HG03565 (cell line): ENCODE measurements around the gene PRM3.

Experiments
- ATAC-seq: cut with Tn5 transposase; IDR thresholded peaks from one replicate; pipeline ENCODE4 v1.9.1; 2021; ENCODE audit warnings: mild to moderate bottlenecking, moderate library complexity; ENCODE audit not compliant: unreplicated experiment

Gene PRM3

DNA sequence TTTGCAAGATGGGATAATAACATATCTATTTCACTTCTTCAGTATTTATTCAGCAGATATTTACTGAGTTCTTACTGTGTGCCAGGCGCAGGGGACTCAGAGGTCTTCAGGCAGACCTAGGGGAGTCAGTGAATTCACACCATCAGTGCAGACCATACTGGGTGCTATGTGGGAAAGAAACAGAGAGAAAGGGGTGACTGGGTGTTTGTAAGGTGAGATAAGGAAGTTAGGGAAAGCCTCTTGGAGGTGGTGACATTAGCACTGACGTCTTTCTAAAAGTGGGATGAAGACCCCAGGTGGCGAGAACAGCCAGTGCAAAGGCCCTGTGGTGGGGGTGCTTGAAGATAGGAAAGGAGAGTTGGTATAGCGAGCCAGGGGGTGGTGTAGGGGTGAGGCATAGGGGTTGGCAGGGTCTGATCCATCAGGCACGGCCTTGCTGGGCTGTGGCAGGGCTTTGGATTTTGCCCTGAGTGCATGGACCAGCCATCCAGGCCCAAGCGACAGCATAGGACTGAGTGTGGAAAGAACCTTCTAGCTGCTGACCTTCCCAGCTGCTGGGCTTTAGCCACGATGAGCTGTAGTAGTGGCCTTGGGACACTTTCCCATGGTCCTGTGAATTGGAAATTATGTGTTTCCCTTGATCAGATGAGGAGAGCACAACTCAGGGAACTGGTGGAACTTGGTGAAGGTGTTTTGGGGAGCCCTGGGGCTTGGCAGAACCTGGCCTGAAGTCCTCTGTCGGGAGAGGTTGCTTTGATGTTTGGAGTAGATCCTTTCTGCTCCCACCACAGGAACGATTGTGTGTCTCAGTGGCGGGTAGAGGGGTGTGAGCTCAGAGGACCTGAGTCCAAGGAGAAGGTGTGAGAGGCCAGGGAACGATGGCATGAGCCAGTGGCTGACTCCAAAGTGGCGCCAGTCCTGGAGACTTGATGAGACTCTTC, 13.5 kb downstream of the PRM3 start:
- no peak for ATAC-seq

DNA sequence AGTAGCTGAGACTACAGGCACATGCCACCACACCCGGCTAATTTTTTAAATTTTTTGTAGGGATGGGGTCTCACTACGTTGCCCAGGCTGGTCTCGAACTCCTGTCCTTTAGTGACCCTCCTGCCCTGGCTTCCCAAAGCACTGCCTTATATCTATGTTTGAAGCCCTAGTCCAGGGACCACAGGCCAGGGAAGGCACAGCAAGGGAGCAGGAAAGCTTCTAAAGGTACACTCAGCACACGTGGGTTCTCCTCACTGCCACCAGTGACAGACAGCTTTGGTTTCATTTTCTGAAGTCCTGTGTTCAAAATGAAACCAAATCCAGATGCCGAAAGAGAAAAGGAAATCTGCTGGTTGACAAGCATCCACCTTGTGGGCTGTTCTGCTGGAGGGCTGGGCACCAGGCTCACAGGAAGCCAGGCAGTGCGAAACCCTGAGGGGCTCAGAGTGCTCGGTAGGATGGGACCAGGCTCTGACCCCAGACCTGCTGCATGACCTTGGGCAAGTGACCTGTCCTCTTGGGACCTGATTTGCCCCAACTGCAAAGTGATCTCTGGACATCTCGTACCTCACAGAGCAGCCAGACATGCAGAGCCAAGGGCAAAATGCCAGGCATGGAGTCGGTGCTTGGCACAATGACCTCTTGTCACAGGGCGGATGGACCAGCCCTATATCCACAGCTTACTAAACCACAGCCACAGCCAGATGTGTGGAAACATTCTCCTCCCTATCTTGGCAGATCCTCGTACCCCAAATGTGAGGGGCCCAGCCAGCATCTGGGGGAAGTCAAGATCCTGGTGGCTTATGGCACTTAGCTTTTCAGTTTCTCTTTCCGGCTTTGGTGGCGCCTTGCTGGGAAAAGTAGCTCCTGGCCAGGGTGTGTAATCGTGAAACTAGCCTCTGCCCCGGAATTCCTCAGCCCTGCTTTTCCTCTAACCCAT, 14.6 kb downstream of the PRM3 start:
- no peak for ATAC-seq

DNA sequence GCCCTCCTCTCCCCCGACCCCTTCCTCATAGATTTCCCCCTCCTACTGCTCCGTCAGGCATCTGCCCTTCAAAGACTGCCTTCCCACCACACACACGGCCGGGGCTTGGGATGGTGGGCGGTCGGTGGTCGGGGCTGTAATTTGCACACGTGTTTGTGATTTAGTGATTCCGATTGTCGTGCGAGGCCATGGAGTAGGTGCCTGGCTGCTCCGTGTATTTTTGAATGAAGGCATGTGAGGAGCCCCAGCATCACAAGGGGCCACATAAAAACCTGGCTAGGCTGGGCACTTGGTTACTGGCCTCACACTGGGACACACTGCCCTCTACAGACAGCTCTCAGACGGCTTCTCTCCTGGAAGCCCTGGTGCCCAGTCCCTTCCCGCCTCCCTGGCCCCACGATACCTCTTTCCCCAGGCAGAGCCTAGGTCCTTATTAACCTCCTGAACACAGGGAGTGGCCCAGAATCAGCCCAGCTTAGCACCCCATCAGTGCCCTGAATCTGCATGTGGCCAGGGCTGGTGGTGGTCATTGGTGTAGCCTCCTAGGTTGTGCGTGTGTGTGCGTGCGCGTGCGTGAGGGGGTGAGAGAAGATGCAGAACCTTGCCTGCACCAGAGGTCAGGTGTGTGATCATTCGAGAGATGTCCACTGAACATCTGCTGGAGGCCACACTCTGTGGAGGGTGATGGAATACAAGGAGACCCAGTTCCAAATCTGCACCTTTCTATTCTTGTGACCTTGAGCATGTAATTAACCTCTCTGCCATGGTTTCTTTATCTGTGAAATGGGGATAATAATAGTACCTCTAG, 16.1 kb downstream of the PRM3 start:
- ATAC-seq: no peak

DNA sequence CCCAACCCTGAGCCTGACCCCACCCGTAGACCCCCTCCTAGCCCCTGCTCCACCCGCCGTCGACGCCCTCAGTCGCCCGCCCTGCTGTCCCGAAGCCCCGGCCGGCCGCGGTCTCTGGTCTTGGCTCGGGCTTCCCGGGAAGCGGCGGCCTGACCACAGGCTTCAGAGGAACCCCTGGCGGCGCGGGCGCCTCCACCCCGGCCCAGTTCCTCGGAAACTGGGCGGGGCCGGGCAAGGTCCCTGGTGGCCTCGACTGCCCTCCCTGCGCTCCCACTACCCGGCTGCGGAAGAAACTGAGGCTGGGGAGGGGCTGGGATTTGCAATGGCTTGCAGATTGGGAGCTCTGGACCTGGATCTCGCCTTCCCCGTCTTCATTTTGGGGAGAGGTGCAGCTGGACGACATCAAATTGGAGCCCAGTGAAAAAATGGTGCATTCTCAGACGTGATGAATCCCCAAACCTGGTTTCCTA, 16.7 kb downstream of the PRM3 start:
- ATAC-seq: no peak

DNA sequence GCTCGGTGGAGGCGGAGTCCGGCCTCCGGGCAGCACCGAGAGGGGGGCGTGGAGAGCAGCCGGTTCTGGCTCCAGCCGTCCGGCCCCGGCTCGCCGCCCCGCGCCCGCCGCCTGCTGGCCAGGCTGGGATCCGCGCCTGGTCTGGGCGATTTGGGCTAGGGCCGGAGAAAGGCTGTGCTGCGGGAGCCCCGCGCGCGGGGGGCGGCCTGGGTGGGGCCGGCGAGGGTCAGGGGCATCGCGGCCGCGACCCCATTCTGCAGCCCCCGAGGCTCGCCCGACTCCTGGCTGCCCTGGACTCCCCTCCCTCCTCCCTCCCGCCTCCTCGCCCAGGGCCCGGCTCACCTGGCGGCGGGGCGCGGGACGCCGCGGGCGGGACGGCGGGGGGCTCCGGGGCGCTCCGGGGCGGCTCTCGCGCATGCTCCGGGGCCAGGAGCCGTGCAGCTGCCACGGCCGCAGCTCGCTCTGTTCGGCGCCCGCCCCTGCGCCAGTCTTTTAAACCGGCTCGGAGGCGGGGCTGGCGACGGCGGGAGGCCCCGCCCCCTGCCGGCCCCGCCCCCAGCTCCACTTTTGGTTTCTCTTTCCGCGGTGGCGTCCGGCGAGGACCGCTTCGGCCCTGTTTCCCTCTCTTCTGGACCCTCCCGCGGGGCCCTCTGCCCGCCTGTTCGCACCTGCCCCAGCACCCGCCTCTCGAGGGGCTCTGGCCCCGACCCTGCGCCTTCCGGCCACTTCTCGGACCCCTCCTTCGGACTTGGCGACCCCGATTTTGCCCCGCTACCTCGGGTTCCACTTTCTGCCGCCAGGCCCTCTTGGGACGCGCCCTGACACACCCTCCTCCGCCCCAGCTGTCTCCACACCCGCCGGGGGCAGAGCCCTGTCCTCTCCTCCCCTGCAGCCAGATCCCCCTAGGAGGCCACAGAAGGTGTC, 17.4 kb downstream of the PRM3 start, which contains the start of gene SOCS1:
Gene SOCS1, minus strand, starts transcription at position 468 of the 924 bp plus-strand sequence. CDS start 726 bp downstream, outside the sequence.
- ATAC-seq: peak; percentile 40

DNA sequence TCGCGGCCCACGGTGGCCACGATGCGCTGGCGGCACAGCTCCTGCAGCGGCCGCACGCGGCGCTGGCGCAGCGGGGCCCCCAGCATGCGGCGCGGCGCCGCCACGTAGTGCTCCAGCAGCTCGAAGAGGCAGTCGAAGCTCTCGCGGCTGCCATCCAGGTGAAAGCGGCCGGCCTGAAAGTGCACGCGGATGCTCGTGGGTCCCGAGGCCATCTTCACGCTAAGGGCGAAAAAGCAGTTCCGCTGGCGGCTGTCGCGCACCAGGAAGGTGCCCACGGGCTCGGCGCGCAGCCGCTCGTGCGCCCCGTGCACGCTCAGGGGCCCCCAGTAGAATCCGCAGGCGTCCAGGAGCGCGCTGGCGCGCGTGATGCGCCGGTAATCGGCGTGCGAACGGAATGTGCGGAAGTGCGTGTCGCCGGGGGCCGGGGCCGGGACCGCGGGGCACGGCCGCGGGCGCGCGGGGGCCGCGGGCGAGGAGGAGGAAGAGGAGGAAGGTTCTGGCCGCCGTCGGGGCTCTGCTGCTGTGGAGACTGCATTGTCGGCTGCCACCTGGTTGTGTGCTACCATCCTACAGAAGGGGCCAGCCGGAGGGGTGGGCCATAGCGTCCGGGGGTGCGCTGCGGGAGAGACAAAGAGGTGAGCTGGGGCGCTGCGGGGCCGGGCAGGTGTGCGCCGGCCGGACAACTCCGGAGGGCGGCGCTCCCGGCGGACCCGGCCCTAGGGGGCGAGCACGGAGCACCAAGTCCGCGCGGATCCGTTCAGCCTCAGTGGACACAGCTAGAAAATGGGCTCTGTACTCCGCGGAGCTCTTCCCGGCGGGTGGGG, 18.3 kb downstream of the PRM3 start:
- no peak for ATAC-seq

DNA sequence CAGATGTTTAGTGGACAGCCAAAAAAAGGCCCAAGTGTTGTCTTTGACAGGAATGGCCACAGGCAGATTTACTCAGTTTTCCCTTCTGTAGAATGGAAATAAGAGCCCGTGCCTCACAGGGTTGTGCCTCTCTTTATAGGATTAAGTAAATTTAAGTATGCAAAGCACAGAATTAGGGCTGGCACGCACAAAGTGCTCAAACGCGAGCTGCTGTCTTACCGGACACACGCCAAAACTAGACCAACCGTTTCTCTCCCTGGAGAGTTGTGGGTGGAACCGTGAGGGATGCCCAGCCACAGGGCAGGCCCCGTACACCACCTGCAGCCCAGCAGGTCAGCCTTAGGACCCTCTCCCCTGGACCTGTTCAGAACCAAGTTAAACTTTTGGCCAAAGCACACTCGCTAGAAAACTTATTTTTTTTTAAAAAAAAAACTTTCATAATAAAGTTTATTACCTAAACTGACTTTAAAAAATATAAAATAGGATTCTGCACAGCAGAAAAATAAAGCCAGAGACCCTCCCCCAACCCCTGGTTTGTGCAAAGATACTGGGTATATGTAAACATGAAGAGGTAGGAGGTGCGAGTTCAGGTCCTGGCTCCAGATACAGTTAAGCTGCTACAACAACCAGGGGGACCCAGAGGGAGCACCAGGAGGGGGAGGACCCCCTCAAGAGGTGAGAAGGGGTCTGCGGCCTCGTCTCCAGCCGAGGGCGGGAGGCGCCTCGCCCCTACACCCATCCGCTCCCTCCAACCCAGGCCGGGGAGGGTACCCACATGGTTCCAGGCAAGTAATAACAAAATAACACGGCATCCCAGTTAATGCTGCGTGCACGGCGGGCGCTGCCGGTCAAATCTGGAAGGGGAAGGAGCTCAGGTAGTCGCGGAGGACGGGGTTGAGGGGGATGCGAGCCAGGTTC, 19.2 kb downstream of the PRM3 start:
- ATAC-seq: no peak

DNA sequence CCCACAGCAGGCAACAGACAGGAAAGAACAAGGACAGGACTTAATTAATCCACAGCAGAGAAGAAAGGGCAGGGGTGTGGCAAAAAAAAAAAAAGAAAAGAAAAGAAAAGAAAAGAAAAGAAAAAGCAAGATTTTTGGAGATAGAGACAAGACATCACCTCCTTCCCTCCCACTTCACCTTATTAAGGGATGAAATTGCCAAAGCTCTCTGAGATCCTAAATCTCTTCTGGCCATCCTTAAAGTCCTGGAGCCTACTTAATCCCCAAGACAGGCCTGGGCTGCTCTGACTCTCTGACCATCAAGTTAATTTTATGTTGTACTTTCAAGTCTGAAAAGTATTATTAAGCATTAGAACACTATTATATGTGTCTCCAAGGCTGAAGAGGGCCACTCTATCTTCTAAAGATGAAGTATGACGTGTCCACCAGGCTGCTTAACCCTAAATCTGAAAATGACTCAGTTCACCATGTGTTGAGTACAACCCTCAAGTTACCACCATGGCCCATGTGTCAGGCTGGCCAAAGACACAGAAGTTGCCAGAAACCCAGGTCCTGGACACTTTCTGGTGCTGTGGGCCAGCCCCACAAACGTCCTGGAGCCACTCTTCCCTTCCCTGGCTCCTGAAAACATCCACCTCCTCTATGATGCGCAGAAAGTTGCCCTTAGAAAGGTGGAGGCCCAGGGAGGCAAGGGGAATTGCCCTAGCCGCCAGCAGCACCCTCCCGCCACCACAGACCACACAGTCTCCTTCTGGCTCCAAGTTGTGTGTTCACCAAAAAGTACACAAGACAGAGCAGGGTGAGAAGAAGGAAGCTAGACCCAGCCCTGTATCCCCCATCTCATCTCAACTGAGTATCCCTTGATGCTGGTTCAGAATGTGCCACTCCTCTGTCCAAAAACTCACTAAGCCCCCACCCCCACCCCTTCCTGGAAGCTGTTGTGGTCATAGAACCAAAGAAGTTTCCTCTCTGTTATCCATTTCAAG, 20.1 kb downstream of the PRM3 start:
- ATAC-seq: no peak

DNA sequence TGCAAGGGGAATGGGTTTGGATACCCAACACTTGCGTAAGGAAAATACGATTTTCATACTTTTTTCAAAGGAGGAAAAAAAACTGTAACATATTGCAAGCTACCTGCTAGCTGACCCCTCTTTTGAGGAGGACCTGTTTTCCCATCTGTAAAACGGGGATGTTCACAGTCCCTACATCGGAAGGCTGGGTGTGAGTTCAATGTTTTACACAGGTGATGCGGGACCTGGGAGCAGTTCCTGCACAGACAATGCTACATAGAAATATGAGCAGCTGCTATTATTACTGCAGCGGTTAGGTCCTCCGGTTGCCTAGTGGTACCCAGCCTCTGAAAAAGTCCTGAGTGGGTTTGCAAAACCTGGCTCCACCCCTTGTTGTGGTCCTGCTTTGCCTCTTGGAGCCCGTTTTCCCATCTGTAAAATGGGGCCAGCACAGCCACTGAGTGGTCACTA, 20.9 kb downstream of the PRM3 start:
- ATAC-seq: no peak

DNA sequence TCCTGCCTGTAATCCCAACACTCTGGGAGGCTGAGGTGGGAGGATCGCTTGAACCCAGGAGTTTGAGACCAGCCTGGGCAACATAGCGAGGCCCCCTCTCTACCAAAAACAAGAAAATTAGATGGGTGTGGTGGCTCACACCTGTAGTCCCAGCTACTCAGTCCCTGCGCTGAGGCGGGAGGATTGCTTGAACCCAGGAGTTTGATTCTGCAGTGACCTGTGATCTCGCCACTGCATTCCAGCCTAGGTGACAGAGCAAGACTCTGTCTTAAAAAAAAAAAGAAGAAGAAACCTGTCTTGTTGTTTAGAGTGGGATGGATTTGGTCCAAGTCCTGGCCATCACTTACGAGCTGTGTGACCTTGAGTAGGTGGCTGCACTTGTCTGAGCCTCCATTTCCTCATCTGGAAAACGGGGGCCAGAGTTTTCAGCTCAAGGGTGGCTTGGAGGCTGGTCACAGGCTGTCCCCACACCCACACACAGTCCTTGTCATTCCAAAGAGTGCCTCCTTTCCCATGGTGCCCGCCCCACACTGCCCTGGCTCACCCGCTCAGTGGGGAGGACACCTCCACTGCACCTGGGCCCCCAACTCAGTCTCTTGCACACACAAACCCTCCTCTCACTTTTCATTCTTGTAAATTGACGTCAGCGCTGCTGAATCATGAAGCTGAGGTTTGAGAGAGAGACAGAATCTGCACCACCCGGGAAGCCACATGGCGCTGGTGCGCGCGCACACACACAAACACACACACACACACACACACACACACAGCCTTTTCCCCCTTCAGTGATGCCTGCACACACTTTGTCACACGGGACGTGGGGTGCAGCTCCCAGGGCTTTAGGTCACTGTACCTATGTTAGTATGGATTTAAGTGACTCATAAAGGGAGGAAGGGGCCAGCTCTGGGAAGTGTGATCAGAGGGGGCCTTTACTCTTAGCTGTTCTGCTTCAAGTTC, 21.6 kb downstream of the PRM3 start:
- no peak for ATAC-seq

DNA sequence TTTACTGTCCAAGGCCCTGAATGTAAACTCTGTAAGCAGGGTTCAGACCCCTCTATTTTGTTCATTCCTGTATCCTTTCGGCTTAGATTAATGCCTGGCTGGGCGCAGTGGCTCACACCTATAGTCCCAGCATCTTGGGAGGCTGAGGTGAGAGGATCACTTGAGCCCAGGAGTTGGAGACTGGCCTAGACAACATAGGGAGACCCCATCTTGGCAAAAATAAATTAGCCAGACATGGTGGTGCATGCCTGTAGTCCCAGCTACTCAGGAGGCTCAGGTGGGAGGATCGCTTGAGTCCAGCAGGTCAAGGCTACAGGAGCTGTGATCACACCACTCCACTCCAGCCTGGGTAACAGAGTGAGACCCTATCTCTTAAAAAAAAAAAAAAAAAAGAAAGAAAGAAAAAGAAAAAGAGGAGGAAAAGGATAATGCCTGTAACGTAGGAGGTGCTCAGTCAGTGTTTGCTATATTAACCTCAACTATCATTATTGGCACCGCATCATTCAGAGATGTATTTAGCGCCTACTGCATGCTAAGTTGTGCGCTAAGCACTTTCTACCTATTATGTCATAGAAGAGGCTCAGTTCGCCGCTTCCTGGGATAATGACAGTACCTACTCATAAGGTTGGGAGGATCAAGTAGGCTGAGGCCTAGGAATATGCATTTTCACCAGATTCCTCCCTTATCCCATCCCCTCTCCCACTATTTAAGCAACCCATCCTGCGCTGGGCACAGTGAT, 22.5 kb downstream of the PRM3 start:
- no peak for ATAC-seq

DNA sequence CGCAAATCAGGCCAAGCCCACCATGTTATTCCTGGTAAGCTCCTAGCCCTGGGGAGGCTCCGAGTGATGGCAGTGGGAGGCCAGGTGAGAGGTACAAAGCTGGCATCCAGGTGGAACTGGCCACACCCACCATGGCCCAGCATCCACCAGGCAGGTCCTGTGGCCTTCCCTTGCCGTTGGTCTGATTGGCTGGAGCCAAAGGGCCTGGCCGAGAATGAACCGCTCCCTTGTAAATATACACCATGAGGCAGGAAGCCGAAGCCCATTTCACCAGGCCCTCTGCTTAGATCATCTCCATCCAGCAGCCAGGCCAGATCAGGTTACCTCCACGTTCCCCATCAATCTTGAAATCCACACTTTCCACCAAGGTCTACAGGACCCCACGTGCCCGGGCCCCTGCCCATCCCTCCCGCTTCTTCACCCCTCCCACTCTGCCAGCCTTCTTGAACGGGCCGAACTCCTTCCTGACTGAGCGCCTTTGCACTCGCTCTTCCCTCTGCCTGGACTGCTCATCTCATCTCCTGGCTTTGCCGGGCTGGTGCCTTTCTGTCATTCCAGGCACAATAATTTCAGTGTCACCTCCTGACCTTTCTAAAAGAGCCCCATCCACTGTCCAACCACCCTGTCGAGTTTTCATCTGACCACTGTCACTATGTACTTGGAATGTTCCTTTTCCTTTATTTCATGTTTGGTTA, 23.2 kb downstream of the PRM3 start:
- ATAC-seq: no peak

DNA sequence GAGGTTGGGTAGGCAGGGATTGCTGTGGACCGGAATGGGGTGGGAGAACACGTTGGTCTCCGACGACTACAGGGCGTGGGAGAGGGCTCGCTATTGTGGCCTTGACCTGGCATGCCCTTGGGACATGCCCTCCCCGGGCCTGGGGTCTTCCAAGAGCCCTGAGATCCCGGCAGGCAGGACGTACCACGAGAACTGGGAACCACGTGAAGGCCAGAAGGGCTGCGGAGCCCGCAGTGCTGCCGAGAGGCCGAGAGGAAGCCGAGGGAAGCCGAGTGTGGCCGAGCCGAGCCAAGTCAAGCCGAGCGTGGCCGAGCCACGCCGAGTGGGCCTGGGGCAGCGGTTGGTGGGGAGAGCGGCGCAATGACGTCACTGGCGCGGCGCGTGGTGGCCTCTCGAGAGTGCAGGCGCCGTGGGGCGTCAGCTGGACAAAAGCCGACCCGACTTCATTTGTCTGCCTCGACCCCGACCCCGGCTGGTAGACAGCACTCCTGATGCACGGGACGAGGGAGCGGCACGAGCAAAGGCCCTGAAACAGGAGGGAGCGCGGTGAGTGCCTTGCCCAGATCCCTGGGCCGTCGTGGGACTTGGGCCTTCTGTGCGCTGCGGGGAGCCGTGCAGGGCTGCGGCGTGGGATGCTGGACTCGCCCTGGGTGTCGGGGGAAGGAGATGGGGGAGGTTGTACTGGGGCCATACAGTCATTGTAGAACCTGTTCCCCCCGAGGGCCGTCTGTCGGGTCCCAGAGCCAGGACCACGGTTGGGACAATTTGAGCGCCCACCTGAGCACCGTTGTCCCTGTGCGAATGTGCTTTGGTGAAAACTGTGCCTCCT, 24.0 kb downstream of the PRM3 start:
- ATAC-seq: no peak
